ENCODE measurements around the gene STAT3. TPM values are rescaled to one million over a fixed set of nuclear protein-coding genes. Genes with fewer than 3 reads are reported as not detected.

The STAT3 gene
- total and polyA plus RNA-seq, 9 of the 15 experiments (the other 6 are each of a cell fraction or from before 2014, with no cell fraction given), result 90.0 to 179 (median 114) TPM

DNA sequence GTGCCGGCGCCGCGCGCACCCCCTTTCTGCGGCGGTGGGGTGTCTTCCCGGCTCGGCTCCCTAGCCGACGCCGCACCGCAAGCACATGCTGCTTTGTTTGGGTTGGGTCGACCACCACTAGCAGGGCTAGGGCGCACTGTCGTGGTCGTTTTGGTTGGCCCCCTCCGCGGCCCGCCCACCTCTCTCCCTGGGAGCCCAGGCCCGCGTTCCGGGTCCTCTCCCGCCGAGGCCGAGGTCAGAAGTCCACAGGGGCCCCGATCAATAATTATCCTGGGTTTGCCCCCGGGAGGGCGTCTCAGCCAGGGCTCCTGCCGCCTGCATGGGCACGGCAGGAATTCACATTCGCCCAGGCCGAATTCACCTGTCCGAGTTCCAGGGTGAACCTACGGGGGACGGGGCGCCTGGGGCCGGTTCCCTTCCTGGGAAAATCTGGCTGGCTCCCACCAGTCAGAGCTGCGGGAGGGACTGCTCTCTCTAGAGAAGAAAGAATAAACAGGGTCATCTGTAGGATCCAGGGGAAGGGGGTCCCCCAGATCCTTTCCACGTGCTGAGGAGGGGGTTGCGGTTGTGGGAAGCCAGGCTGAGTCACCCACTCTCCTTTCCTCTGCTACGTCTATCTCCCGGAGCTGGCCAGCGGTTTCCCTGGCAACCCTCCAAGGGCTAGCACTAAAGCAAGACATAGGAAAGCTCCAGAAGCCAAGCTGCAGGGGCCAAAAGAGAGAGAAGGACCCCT is 111.5 kb downstream of the STAT3 start (continued):
- TF ChIP-seq, protein P1, sequence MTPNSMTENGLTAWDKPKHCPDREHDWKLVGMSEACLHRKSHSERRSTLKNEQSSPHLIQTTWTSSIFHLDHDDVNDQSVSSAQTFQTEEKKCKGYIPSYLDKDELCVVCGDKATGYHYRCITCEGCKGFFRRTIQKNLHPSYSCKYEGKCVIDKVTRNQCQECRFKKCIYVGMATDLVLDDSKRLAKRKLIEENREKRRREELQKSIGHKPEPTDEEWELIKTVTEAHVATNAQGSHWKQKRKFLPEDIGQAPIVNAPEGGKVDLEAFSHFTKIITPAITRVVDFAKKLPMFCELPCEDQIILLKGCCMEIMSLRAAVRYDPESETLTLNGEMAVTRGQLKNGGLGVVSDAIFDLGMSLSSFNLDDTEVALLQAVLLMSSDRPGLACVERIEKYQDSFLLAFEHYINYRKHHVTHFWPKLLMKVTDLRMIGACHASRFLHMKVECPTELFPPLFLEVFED (CRISPR knock-in tag; conservative IDR thresholded peaks at IDR 0.05), result 0 out of 2 replicates have a peak, but pooled peaks have one; percentile 9
- TF ChIP-seq ZFP1 (CRISPR knock-in tag; IDR thresholded peaks at IDR 0.05) (no peak), MXI1 (IDR thresholded peaks at IDR 0.05; ENCODE audit: low read depth, low read length) (peak; percentile 32; the same call in 1 of the 2 replicates), POLR2G (IDR thresholded peaks at IDR 0.05; ENCODE audit: low read depth, low read length) (peak; percentile 86), ZEB2 (IDR thresholded peaks at IDR 0.05) (peak; percentile 26; the same call in 1 of the 2 replicates), KAT2B (IDR thresholded peaks at IDR 0.05; ENCODE audit: low read depth, low read length) (no peak), PHF20 (IDR thresholded peaks at IDR 0.05; ENCODE audit: partially characterized antibody) (no peak), ZNF121 (CRISPR knock-in tag; conservative IDR thresholded peaks at IDR 0.05) (no peak), SMAD2 (IDR thresholded peaks at IDR 0.05; ENCODE audit: low read depth, low read length) (no peak), POLR2B (IDR thresholded peaks at IDR 0.05; ENCODE audit: low read depth, partially characterized antibody) (peak; percentile 38), ZNF12 (CRISPR knock-in tag; IDR thresholded peaks at IDR 0.05) (no peak), ZNF583 (CRISPR knock-in tag; IDR thresholded peaks at IDR 0.05) (no peak), ARNT (IDR thresholded peaks at IDR 0.05) (peak in 1 of 2 experiments; percentile 30; a peak in 1 of 4 replicates), MYBL2 (IDR thresholded peaks at IDR 0.05; ENCODE audit: low read depth) (no peak), MYBL2 (CRISPR knock-in tag; IDR thresholded peaks at IDR 0.05; ENCODE audit: borderline replicate concordance) (no peak), DIDO1 (tag; IDR thresholded peaks at IDR 0.05; ENCODE audit: low read depth) (no peak)
- TF ChIP-seq, protein P2, sequence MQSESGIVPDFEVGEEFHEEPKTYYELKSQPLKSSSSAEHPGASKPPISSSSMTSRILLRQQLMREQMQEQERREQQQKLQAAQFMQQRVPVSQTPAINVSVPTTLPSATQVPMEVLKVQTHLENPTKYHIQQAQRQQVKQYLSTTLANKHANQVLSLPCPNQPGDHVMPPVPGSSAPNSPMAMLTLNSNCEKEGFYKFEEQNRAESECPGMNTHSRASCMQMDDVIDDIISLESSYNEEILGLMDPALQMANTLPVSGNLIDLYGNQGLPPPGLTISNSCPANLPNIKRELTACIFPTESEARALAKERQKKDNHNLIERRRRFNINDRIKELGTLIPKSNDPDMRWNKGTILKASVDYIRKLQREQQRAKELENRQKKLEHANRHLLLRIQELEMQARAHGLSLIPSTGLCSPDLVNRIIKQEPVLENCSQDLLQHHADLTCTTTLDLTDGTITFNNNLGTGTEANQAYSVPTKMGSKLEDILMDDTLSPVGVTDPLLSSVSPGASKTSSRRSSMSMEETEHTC (IDR thresholded peaks at IDR 0.05), result no peak; the same call in 1 of the 2 replicates
- TF ChIP-seq, protein P3, sequence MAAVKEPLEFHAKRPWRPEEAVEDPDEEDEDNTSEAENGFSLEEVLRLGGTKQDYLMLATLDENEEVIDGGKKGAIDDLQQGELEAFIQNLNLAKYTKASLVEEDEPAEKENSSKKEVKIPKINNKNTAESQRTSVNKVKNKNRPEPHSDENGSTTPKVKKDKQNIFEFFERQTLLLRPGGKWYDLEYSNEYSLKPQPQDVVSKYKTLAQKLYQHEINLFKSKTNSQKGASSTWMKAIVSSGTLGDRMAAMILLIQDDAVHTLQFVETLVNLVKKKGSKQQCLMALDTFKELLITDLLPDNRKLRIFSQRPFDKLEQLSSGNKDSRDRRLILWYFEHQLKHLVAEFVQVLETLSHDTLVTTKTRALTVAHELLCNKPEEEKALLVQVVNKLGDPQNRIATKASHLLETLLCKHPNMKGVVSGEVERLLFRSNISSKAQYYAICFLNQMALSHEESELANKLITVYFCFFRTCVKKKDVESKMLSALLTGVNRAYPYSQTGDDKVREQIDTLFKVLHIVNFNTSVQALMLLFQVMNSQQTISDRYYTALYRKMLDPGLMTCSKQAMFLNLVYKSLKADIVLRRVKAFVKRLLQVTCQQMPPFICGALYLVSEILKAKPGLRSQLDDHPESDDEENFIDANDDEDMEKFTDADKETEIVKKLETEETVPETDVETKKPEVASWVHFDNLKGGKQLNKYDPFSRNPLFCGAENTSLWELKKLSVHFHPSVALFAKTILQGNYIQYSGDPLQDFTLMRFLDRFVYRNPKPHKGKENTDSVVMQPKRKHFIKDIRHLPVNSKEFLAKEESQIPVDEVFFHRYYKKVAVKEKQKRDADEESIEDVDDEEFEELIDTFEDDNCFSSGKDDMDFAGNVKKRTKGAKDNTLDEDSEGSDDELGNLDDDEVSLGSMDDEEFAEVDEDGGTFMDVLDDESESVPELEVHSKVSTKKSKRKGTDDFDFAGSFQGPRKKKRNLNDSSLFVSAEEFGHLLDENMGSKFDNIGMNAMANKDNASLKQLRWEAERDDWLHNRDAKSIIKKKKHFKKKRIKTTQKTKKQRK (IDR thresholded peaks at IDR 0.05; ENCODE audit: borderline replicate concordance, low read depth, low read length), result no peak
- TF ChIP-seq, protein P4, sequence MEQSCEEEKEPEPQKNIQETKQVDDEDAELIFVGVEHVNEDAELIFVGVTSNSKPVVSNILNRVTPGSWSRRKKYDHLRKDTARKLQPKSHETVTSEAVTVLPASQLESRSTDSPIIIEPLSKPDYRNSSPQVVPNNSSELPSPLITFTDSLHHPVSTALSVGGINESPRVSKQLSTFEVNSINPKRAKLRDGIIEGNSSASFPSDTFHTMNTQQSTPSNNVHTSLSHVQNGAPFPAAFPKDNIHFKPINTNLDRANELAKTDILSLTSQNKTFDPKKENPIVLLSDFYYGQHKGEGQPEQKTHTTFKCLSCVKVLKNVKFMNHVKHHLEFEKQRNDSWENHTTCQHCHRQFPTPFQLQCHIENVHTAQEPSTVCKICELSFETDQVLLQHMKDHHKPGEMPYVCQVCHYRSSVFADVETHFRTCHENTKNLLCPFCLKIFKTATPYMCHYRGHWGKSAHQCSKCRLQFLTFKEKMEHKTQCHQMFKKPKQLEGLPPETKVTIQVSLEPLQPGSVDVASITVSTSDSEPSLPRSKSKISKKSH (CRISPR knock-in tag; IDR thresholded peaks at IDR 0.05), result no peak
- TF ChIP-seq, protein P5, sequence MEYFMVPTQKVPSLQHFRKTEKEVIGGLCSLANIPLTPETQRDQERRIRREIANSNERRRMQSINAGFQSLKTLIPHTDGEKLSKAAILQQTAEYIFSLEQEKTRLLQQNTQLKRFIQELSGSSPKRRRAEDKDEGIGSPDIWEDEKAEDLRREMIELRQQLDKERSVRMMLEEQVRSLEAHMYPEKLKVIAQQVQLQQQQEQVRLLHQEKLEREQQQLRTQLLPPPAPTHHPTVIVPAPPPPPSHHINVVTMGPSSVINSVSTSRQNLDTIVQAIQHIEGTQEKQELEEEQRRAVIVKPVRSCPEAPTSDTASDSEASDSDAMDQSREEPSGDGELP (CRISPR knock-in tag; IDR thresholded peaks at IDR 0.05; ENCODE audit: borderline replicate concordance), result peak; percentile 24; the same call in 1 of the 2 replicates
